Immature natural killer cell (primary cell): Measurements from ENCODE around the gene TOR1A. TPM values are rescaled to one million over a fixed set of nuclear protein-coding genes. Genes with fewer than 3 reads are reported as not detected.
A peak's percentile ranks its signal among the peaks of the same experiment; 100 is the strongest.
"Not testable (repeated sequence)": the region's sequence is repeated elsewhere in the genome, so short reads cannot be mapped to it uniquely, and the experiment has no call there.

Source experiments
- DNase-seq, 3 donors: peaks; one replicate each; pipeline ENCODE4 v3.0.0; 2022; ENCODE audit warnings: mixed read lengths in 1 of 3
- H3K27ac Mint-ChIP-seq, 6 donors: one replicate each; pipeline ENCODE4 v1.8.0; 2020; ENCODE audit warnings: mixed read lengths in 6 of 6, mild to moderate bottlenecking in 5 of 6, inconsistent platforms in 4 of 6, moderate library complexity in 3 of 6
- H3K27me3 Mint-ChIP-seq, 3 donors: one replicate each; pipeline ENCODE4 v1.8.0; 2020 to 2021; ENCODE audit warnings: low read depth in 3 of 3, mild to moderate bottlenecking in 3 of 3, mixed read lengths in 3 of 3, moderate library complexity in 3 of 3, inconsistent platforms in 1 of 3
- H3K36me3 Mint-ChIP-seq, 3 donors: one replicate each; pipeline ENCODE4 v1.8.0; 2020; ENCODE audit warnings: mixed read lengths in 3 of 3, inconsistent platforms in 2 of 3, mild to moderate bottlenecking in 2 of 3
- H3K4me1 Mint-ChIP-seq, 2 donors: one replicate each; pipeline ENCODE4 v1.8.0; 2020; ENCODE audit warnings: inconsistent platforms in 2 of 2, mild to moderate bottlenecking in 2 of 2, mixed read lengths in 2 of 2, moderate library complexity in 1 of 2
- H3K4me3 Mint-ChIP-seq, 5 donors: one replicate each; pipeline ENCODE4 v1.8.0; 2020; ENCODE audit warnings: mild to moderate bottlenecking in 5 of 5, mixed read lengths in 5 of 5, inconsistent platforms in 3 of 5, moderate library complexity in 3 of 5
- H3K9me3 Mint-ChIP-seq, 6 donors: one replicate each; pipeline ENCODE4 v1.8.0; 2020; ENCODE audit warnings: mild to moderate bottlenecking in 6 of 6, mixed read lengths in 6 of 6, inconsistent platforms in 4 of 6, moderate library complexity in 3 of 6
- polyA plus RNA-seq, 3 donors: library from polyadenylated mRNA; unstranded; fragments of 300-500 nt; fragmentation: Illumina TruSeq; gene quantifications; one replicate each; pipeline ENCODE4 v1.2.3, GENCODE V29; 2021

TOR1A gene
- polyA plus RNA-seq, 3 donors from 2014 or later, result 89.3 to 131 (median 108) TPM

- H3K27ac Mint-ChIP-seq, result peak overlapping the region in 5 of 6 donors; percentile 6 to 56 (median 41)
- no peaks in the 10 kb centered on the region for H3K9me3 Mint-ChIP-seq
- peaks cover 9 to 25% (median 20%) of the 10 kb centered on the region in 3 donors for H3K36me3 Mint-ChIP-seq
- H3K27me3 Mint-ChIP-seq, result peaks cover 5 to 9% (median 5%) of the 10 kb centered on the region in 3 donors
- no peak for DNase-seq
- peaks cover 35 to 48% of the 10 kb centered on the region in 2 donors for H3K4me1 Mint-ChIP-seq
- peak overlapping the region in 3 of 5 donors; percentile 15 to 58 (median 42) for H3K4me3 Mint-ChIP-seq
These were observed 17.9 kb downstream of the TOR1A start for GRCh38 chr9:129806061-129806460.

GRCh38 chr9:129803676-129804060 is 20.3 kb downstream of the TOR1A start:
- Mint-ChIP-seq H3K27me3 (peaks cover 3 to 9% (median 4%) of the 10 kb centered on the region in 3 donors), H3K27ac (peak overlapping the region; percentile 76 to 95 (median 88)), H3K4me3 (peak overlapping the region; percentile 92 to 94 (median 93)), H3K9me3 (no peaks in the 10 kb centered on the region), H3K36me3 (peaks cover 9 to 12% (median 10%) of the 10 kb centered on the region in 3 donors), H3K4me1 (peaks cover 32 to 35% of the 10 kb centered on the region in 2 donors)
- DNase-seq, result no peak

- Mint-ChIP-seq H3K36me3 (peaks cover 9 to 10% (median 10%) of the 10 kb centered on the region in 3 donors), H3K4me1 (peaks cover 32 to 35% of the 10 kb centered on the region in 2 donors), H3K27me3 (peaks cover 3 to 9% (median 4%) of the 10 kb centered on the region in 3 donors), H3K4me3 (peak within 1 kb of the TSS; percentile 92 to 94 (median 93)), H3K27ac (peak within 1 kb of the TSS; percentile 76 to 96 (median 94)), H3K9me3 (no peaks in the 10 kb centered on the region)
- DNase-seq, result peak; percentile 96 to 97 (median 96)
These were observed 20.9 kb downstream of the TOR1A start, which contains the start of gene TOR1B for GRCh38 chr9:129802833-129803675. TOR1B (plus strand) TSS chr9:129803184; CDS start chr9:129803213, 29 bp downstream.

GRCh38 chr9:129801504-129801903 is 22.4 kb downstream of the TOR1A start:
- Mint-ChIP-seq H3K4me3 (peak overlapping the region; percentile 54 to 94 (median 69)), H3K4me1 (peaks cover 27% of the 10 kb centered on the region in 2 donors), H3K27ac (peak overlapping the region in 5 of 6 donors; percentile 55 to 68 (median 65)), H3K27me3 (peaks cover 3 to 10% (median 4%) of the 10 kb centered on the region in 3 donors), H3K9me3 (no peaks in the 10 kb centered on the region), H3K36me3 (peaks cover 4 to 9% (median 4%) of the 10 kb centered on the region in 3 donors)
- DNase-seq, result no peak

GRCh38 chr9:129798973-129799372 is 25.0 kb downstream of the TOR1A start:
- peaks cover 3 to 11% (median 5%) of the 10 kb centered on the region in 3 donors for H3K27me3 Mint-ChIP-seq
- H3K4me3 Mint-ChIP-seq, result no peak overlapping the region
- DNase-seq, result no peak
- H3K27ac Mint-ChIP-seq, result peak overlapping the region in 1 of 6 donors; percentile 5
- no peaks in the 10 kb centered on the region for H3K9me3 Mint-ChIP-seq
- H3K36me3 Mint-ChIP-seq, result no peaks in the 10 kb centered on the region
- H3K4me1 Mint-ChIP-seq, result peaks cover 10 to 12% of the 10 kb centered on the region in 2 donors

GRCh38 chr9:129796029-129796428 is 27.9 kb downstream of the TOR1A start:
- H3K4me3 Mint-ChIP-seq, DNase-seq, H3K9me3 Mint-ChIP-seq, H3K36me3 Mint-ChIP-seq, H3K4me1 Mint-ChIP-seq, H3K27me3 Mint-ChIP-seq: not testable (repeated sequence)
- H3K27ac Mint-ChIP-seq, result peak overlapping the region in 1 of 6 donors; percentile 8

GRCh38 chr9:129794549-129794948 is 29.4 kb downstream of the TOR1A start:
- Mint-ChIP-seq H3K9me3 (no peaks in the 10 kb centered on the region), H3K36me3 (no peaks in the 10 kb centered on the region), H3K4me3 (no peak overlapping the region), H3K27me3 (peaks cover 3 to 7% (median 4%) of the 10 kb centered on the region in 3 donors), H3K4me1 (peaks cover 5 to 6% of the 10 kb centered on the region in 2 donors), H3K27ac (no peak overlapping the region)
- no peak for DNase-seq

GRCh38 chr9:129786481-129786880 is 37.5 kb downstream of the TOR1A start:
- Mint-ChIP-seq H3K36me3 (no peaks in the 10 kb centered on the region), H3K9me3 (no peaks in the 10 kb centered on the region), H3K4me1 (peaks cover 5 to 6% of the 10 kb centered on the region in 2 donors), H3K4me3 (no peak overlapping the region), H3K27ac (no peak overlapping the region), H3K27me3 (peaks cover 5 to 6% (median 6%) of the 10 kb centered on the region in 3 donors)
- no peak for DNase-seq

GRCh38 chr9:129785866-129786265 is 38.1 kb downstream of the TOR1A start:
- no peaks in the 10 kb centered on the region for H3K9me3 Mint-ChIP-seq
- H3K27me3 Mint-ChIP-seq, result peaks cover 5 to 8% (median 6%) of the 10 kb centered on the region in 3 donors
- H3K4me1 Mint-ChIP-seq, result peaks cover 5 to 6% of the 10 kb centered on the region in 2 donors
- no peaks in the 10 kb centered on the region for H3K36me3 Mint-ChIP-seq
- H3K27ac Mint-ChIP-seq, result no peak overlapping the region
- no peak for DNase-seq
- no peak overlapping the region for H3K4me3 Mint-ChIP-seq

- not testable (repeated sequence) for H3K4me1 Mint-ChIP-seq, H3K27ac Mint-ChIP-seq, H3K36me3 Mint-ChIP-seq, DNase-seq, H3K27me3 Mint-ChIP-seq, H3K4me3 Mint-ChIP-seq, H3K9me3 Mint-ChIP-seq
These were observed 39.0 kb downstream of the TOR1A start for GRCh38 chr9:129784970-129785369.

- no peaks in the 10 kb centered on the region for H3K4me1 Mint-ChIP-seq
- H3K36me3 Mint-ChIP-seq, result no peaks in the 10 kb centered on the region
- no peak overlapping the region for H3K4me3 Mint-ChIP-seq
- peak; percentile 64 to 73 (median 67) for DNase-seq
- peak overlapping the region in 2 of 6 donors; percentile 2 to 8 for H3K27ac Mint-ChIP-seq
- no peaks in the 10 kb centered on the region for H3K9me3 Mint-ChIP-seq
- peaks cover 3 to 10% (median 8%) of the 10 kb centered on the region in 3 donors for H3K27me3 Mint-ChIP-seq
These were observed 40.2 kb downstream of the TOR1A start for GRCh38 chr9:129783516-129784361.

- Mint-ChIP-seq H3K27me3 (peaks cover 9 to 15% (median 12%) of the 10 kb centered on the region in 3 donors), H3K27ac (no peak overlapping the region), H3K9me3 (no peaks in the 10 kb centered on the region)
These were observed 42.0 kb downstream of the TOR1A start for GRCh38 chr9:129781981-129782380.

GRCh38 chr9:129781131-129781530 is 42.8 kb downstream of the TOR1A start:
- DNase-seq, result no peak
- Mint-ChIP-seq H3K4me3 (no peak overlapping the region), H3K36me3 (no peaks in the 10 kb centered on the region), H3K27me3 (peaks cover 8 to 12% (median 9%) of the 10 kb centered on the region in 3 donors), H3K27ac (no peak overlapping the region), H3K9me3 (no peaks in the 10 kb centered on the region), H3K4me1 (peaks cover 15 to 17% of the 10 kb centered on the region in 2 donors)

More at GRCh38 chr9:129781981-129782380, 42.0 kb downstream of the TOR1A start:
- DNase-seq, result no peak
- H3K4me3 Mint-ChIP-seq, result no peak overlapping the region
- no peaks in the 10 kb centered on the region for H3K36me3 Mint-ChIP-seq
- H3K4me1 Mint-ChIP-seq, result peaks cover 9 to 10% of the 10 kb centered on the region in 2 donors
